ENCODE measurements around the gene ATP6V1F.

Gene ATP6V1F

GRCh38 chr7:128835790-128836641, 26.6 kb upstream of the ATP6V1F start:
- no peak for DNase-seq

GRCh38 chr7:128836729-128837348, 25.8 kb upstream of the ATP6V1F start:
- DNase-seq, result no peak

- no peak for DNase-seq
These were observed 25.1 kb upstream of the ATP6V1F start for GRCh38 chr7:128837521-128837921.

GRCh38 chr7:128838109-128838779, 24.4 kb upstream of the ATP6V1F start:
- DNase-seq, result no peak

- no peak for DNase-seq
These were observed 23.5 kb upstream of the ATP6V1F start for GRCh38 chr7:128838981-128839731.

- DNase-seq, result no peak
These were observed 22.9 kb upstream of the ATP6V1F start for GRCh38 chr7:128839751-128840177.

- DNase-seq, result no peak
These were observed 22.1 kb upstream of the ATP6V1F start for GRCh38 chr7:128840326-128841170.

GRCh38 chr7:128841171-128841690, 21.4 kb upstream of the ATP6V1F start:
- DNase-seq, result no peak

- no peak for DNase-seq
These were observed 20.6 kb upstream of the ATP6V1F start for GRCh38 chr7:128841921-128842673.

GRCh38 chr7:128842674-128843641, 19.7 kb upstream of the ATP6V1F start:
- DNase-seq, result no peak

- DNase-seq, result no peak
These were observed 18.6 kb upstream of the ATP6V1F start for GRCh38 chr7:128843938-128844621.

- no peak for DNase-seq
These were observed 17.8 kb upstream of the ATP6V1F start for GRCh38 chr7:128844777-128845311.

GRCh38 chr7:128845475-128845874, 17.2 kb upstream of the ATP6V1F start:
- no peak for DNase-seq

GRCh38 chr7:128845987-128846386, 16.7 kb upstream of the ATP6V1F start:
- DNase-seq, result no peak

GRCh38 chr7:128846781-128847444, 15.7 kb upstream of the ATP6V1F start:
- DNase-seq, result no peak

- no peak for DNase-seq
These were observed 14.9 kb upstream of the ATP6V1F start for GRCh38 chr7:128847721-128848211.

- no peak for DNase-seq
These were observed 14.1 kb upstream of the ATP6V1F start for GRCh38 chr7:128848289-128849155.

Data from DMS79 treated with DMSO at 0.1 percent for 48 hours (cell line).